Testis (tissue), 3 donors: ENCODE results near the gene GDPD5. TPM values are rescaled to one million over a fixed set of nuclear protein-coding genes. Genes with fewer than 3 reads are reported as not detected.

Experiments used
- DNase-seq: peaks from one replicate; pipeline ENCODE4 v3.0.0-alpha.2; 2019
- H3K27ac ChIP-seq, 2 donors: fragments of 200-600 bp; sonication (generic); one replicate each; pipeline ENCODE4 v1.5.1; 2019
- H3K27me3 ChIP-seq: fragments of 200-600 bp; sonication (generic); one replicate; pipeline ENCODE4 v1.5.1; 2019
- H3K36me3 ChIP-seq: fragments of 200-600 bp; sonication (generic); one replicate; pipeline ENCODE4 v1.5.1; 2017; ENCODE audit warnings: low read depth; ENCODE audit errors: missing control alignments
- H3K4me1 ChIP-seq: fragments of 200-600 bp; sonication (generic); one replicate; pipeline ENCODE4 v1.5.1; 2019
- H3K4me3 ChIP-seq, 2 donors: fragments of 200-600 bp; sonication (generic); one replicate each; pipeline ENCODE4 v1.5.1; 2017 to 2019
- H3K9me3 ChIP-seq: fragments of 200-600 bp; sonication (generic); one replicate; pipeline ENCODE4 v1.5.1; 2017
- CTCF ChIP-seq, 3 experiments: fragments of 450-650 bp in 2 of 3; fragments of 200-600 bp in 1 of 3; sonication (generic) in 1 of 3; IDR thresholded peaks; one replicate each; pipeline ENCODE4 v1.5.1; 2016 to 2019; ENCODE audit warnings: antibody characterized with exemption in 3 of 3, mild to moderate bottlenecking in 2 of 3, moderate library complexity in 1 of 3
- POLR2A ChIP-seq: fragments of 450-650 bp; IDR thresholded peaks from one replicate; pipeline ENCODE4 v1.6.1; 2017; ENCODE audit warnings: antibody characterized with exemption, mild to moderate bottlenecking, moderate library complexity
- WGBS, 2 donors: methylation state at CpG; one replicate each; pipeline ENCODE4 v1.1.5; 2018; 5-methylcytosine and 5-hydroxymethylcytosine counted together
- intact Hi-C: fragments of 100-400 bp; cut with DNase I; formaldehyde crosslinking; loops from one replicate; pipeline ENCODE4 v1.15.1; 2023; ENCODE audit warnings: low total_unique reads
- polyA plus RNA-seq: library from polyadenylated mRNA; stranded (reverse); fragments of 350-450 nt; fragmentation: Illumina TruSeq; extraction: RNeasy Lipid Tissue Mini Kit (QIAGEN cat#74804); gene quantifications from one replicate; pipeline ENCODE4 v1.2.3, GENCODE V29; 2014; ENCODE audit warnings: low read depth, low replicate concordance; ENCODE audit not compliant: insufficient read depth
- total RNA-seq, 2 donors: library from RNA; depleted of rRNA; stranded (reverse); fragments of >200 nt; gene quantifications; one replicate each; pipeline ENCODE4 v1.2.3, GENCODE V29; 2016

Gene GDPD5
- total and polyA plus RNA-seq, 3 donors from 2014 or later, result 43.3 to 99.5 (median 65.8) TPM

GRCh38 chr11:75548595-75549272 lies 23.0 kb upstream of the GDPD5 start:
- 92 to 95% methylated on average over 4 to 8 of the region's 8 CpGs for WGBS, 2 donors
- intact Hi-C loops, result no loop called here
- no peaks in the 10 kb centered on the region for H3K36me3 ChIP-seq
- no peaks in the 10 kb centered on the region for H3K27me3 ChIP-seq
- no peaks in the 10 kb centered on the region for H3K9me3 ChIP-seq
- no peak overlapping the region for H3K4me3 ChIP-seq
- no peak for TF ChIP-seq POLR2A
- no peak for TF ChIP-seq CTCF (IDR thresholded peaks at IDR 0.05)
- peaks cover under 1% of the 10 kb centered on the region for H3K4me1 ChIP-seq
- no peak overlapping the region for H3K27ac ChIP-seq
- DNase-seq, result no peak

GRCh38 chr11:75547617-75548058 lies 21.9 kb upstream of the GDPD5 start:
- Histone ChIP-seq H3K27me3 (no peaks in the 10 kb centered on the region), H3K36me3 (no peaks in the 10 kb centered on the region), H3K4me3 (no peak overlapping the region), H3K27ac (no peak overlapping the region), H3K4me1 (no peaks in the 10 kb centered on the region), H3K9me3 (no peaks in the 10 kb centered on the region)
- 24 to 28% methylated on average over 7 of the region's 7 CpGs for WGBS, 2 donors
- DNase-seq, result peak; percentile 76
- intact Hi-C loops, result no loop called here
- peak; percentile 71 to 75 (median 74) for TF ChIP-seq CTCF (IDR thresholded peaks at IDR 0.05)
- TF ChIP-seq POLR2A, result no peak

- H3K9me3 ChIP-seq, result no peaks in the 10 kb centered on the region
- H3K4me3 ChIP-seq, result no peak overlapping the region
- no peaks in the 10 kb centered on the region for H3K4me1 ChIP-seq
- no peaks in the 10 kb centered on the region for H3K36me3 ChIP-seq
- no peaks in the 10 kb centered on the region for H3K27me3 ChIP-seq
- no peak overlapping the region for H3K27ac ChIP-seq
- WGBS, 2 donors, result 93 to 95% methylated on average over 1 of the region's 1 CpG
- intact Hi-C loops, result no loop called here
- DNase-seq, result no peak
- TF ChIP-seq POLR2A (no peak), CTCF (IDR thresholded peaks at IDR 0.05) (no peak)
These were observed 21.4 kb upstream of the GDPD5 start for GRCh38 chr11:75547177-75547576.

GRCh38 chr11:75543806-75544205 lies 18.1 kb upstream of the GDPD5 start:
- WGBS, 2 donors, result 90 to 92% methylated on average over 6 of the region's 6 CpGs
- Histone ChIP-seq H3K27ac (no peak overlapping the region), H3K27me3 (no peaks in the 10 kb centered on the region), H3K36me3 (no peaks in the 10 kb centered on the region), H3K9me3 (no peaks in the 10 kb centered on the region), H3K4me3 (no peak overlapping the region), H3K4me1 (no peaks in the 10 kb centered on the region)
- intact Hi-C loops, result no loop called here
- TF ChIP-seq CTCF (IDR thresholded peaks at IDR 0.05), result no peak
- TF ChIP-seq POLR2A, result no peak
- no peak for DNase-seq

GRCh38 chr11:75542088-75542438 lies 16.3 kb upstream of the GDPD5 start:
- Histone ChIP-seq H3K4me1 (no peaks in the 10 kb centered on the region), H3K9me3 (no peaks in the 10 kb centered on the region), H3K4me3 (no peak overlapping the region), H3K36me3 (no peaks in the 10 kb centered on the region), H3K27ac (no peak overlapping the region), H3K27me3 (no peaks in the 10 kb centered on the region)
- no peak for DNase-seq
- WGBS, 2 donors, result 80 to 95% methylated on average over 1 of the region's 1 CpG
- TF ChIP-seq CTCF (IDR thresholded peaks at IDR 0.05) (no peak), POLR2A (no peak)
- intact Hi-C loops, result no loop called here
